Omental fat pad (tissue), 4 donors: ENCODE results near the gene NFIB. TPM values are rescaled to one million over a fixed set of nuclear protein-coding genes. Genes with fewer than 3 reads are reported as not detected.
A peak's percentile ranks its signal among the peaks of the same experiment; 100 is the strongest.

Experiments used
- ATAC-seq: fragments of 150-250 bp; one replicate; pipeline ENCODE4 v1.9.1; 2016; ENCODE audit warnings: mild to moderate bottlenecking, moderate library complexity; ENCODE audit not compliant: low FRiP score
- DNase-seq: peaks from one replicate; pipeline ENCODE4 v3.0.0-alpha.2; 2019; ENCODE audit warnings: low spot score
- CTCF ChIP-seq, 3 donors: fragments of 450-650 bp; IDR thresholded peaks; one replicate each; pipeline ENCODE4 v1.5.1; 2016 to 2017; ENCODE audit warnings: antibody characterized with exemption in 3 of 3, mild to moderate bottlenecking in 3 of 3, moderate library complexity in 2 of 3
- total RNA-seq, 4 donors: library from RNA; depleted of rRNA; stranded (reverse); fragments of >200 nt; gene quantifications; one replicate each; pipeline ENCODE4 v1.1.0, GENCODE V29; 2016

Gene NFIB
- total RNA-seq, 4 donors from 2014 or later, result 55.1 to 265 (median 106) TPM

GRCh38 chr9:14353222-14354056 lies 39.5 kb upstream of the NFIB start:
- ATAC-seq (peak; percentile 82), DNase-seq (peak; percentile 99)
- peak in 2 of 3 donors; percentile 22 to 69 for TF ChIP-seq CTCF (IDR thresholded peaks at IDR 0.05)

GRCh38 chr9:14352503-14352902 lies 38.6 kb upstream of the NFIB start:
- no peak for DNase-seq
- no peak for ATAC-seq
- no peak for TF ChIP-seq CTCF (IDR thresholded peaks at IDR 0.05)

GRCh38 chr9:14351221-14351836 lies 37.4 kb upstream of the NFIB start:
- no peak for ATAC-seq

GRCh38 chr9:14350754-14351153 lies 36.8 kb upstream of the NFIB start:
- no peak for TF ChIP-seq CTCF (IDR thresholded peaks at IDR 0.05)
- DNase-seq (no peak), ATAC-seq (no peak)

More at GRCh38 chr9:14351221-14351836, 37.4 kb upstream of the NFIB start:
- no peak for TF ChIP-seq CTCF (IDR thresholded peaks at IDR 0.05)
- no peak for DNase-seq

- no peak for TF ChIP-seq CTCF (IDR thresholded peaks at IDR 0.05)
- DNase-seq (no peak), ATAC-seq (no peak)
Measured at GRCh38 chr9:14350349-14350728, 36.4 kb upstream of the NFIB start.

- no peak for DNase-seq
- no peak for ATAC-seq
- TF ChIP-seq CTCF (IDR thresholded peaks at IDR 0.05), result no peak
Measured at GRCh38 chr9:14349447-14350348, 35.8 kb upstream of the NFIB start.
